Lung (tissue), 12 donors: ENCODE measurements around the gene LGALS14. TPM values are rescaled to one million over a fixed set of nuclear protein-coding genes. Genes with fewer than 3 reads are reported as not detected.
"Not testable (repeated sequence)": the region's sequence is repeated elsewhere in the genome, so short reads cannot be mapped to it uniquely, and the experiment has no call there.

ENCODE experiments used
- ATAC-seq: fragments of 200-7000 bp; cut with Tn5 transposase; one replicate; pipeline ENCODE4 v1.9.1; 2020; ENCODE audit warnings: moderate number of reproducible peaks; ENCODE audit not compliant: insufficient read depth, low FRiP score
- DNase-seq, 3 donors: peaks; one replicate each; pipeline ENCODE4 v3.0.0-alpha.2; 2013 to 2017
- H3K27ac ChIP-seq, 2 donors: one replicate each; pipeline ENCODE4 v1.5.1; 2013; ENCODE audit warnings: mild to moderate bottlenecking in 2 of 2, moderate library complexity in 2 of 2, control low read depth in 1 of 2, inconsistent platforms in 1 of 2, low read depth in 1 of 2, low read length in 1 of 2
- H3K27me3 ChIP-seq, 3 donors: one replicate each; pipeline ENCODE4 v1.5.1; 2013; ENCODE audit warnings: low read length in 2 of 3; ENCODE audit not compliant: control insufficient read depth in 3 of 3, insufficient read depth in 3 of 3
- H3K36me3 ChIP-seq, 4 donors: one replicate each; pipeline ENCODE4 v1.5.1; 2013; ENCODE audit warnings: low read length in 4 of 4, mild to moderate bottlenecking in 1 of 4, moderate library complexity in 1 of 4; ENCODE audit not compliant: control insufficient read depth in 4 of 4, insufficient read depth in 4 of 4
- H3K4me1 ChIP-seq, 5 donors: one replicate each; pipeline ENCODE4 v1.5.1; 2013; ENCODE audit warnings: low read length in 5 of 5, mild to moderate bottlenecking in 2 of 5, moderate library complexity in 1 of 5; ENCODE audit not compliant: control insufficient read depth in 5 of 5, insufficient read depth in 5 of 5
- H3K4me3 ChIP-seq: one replicate; pipeline ENCODE4 v1.5.1; 2013; ENCODE audit warnings: mild to moderate bottlenecking, control low read depth, moderate library complexity
- H3K9ac ChIP-seq, 2 donors: one replicate each; pipeline ENCODE4 v1.5.1; 2013; ENCODE audit warnings: low read length in 2 of 2, control low read depth in 1 of 2; ENCODE audit not compliant: insufficient read depth in 1 of 2
- H3K9me3 ChIP-seq, 4 donors: one replicate each; pipeline ENCODE4 v1.5.1; 2013; ENCODE audit warnings: low read length in 3 of 4, mild to moderate bottlenecking in 1 of 4, moderate library complexity in 1 of 4; ENCODE audit not compliant: control insufficient read depth in 4 of 4, insufficient read depth in 3 of 4
- CTCF ChIP-seq: IDR thresholded peaks from 2 replicates; pipeline ENCODE4 v1.5.1; 2012; ENCODE audit warnings: mild to moderate bottlenecking; ENCODE audit errors: control extremely low read depth, extremely low read depth
- WGBS, 2 donors: extraction: QIAGEN DNeasy Blood & Tissue Kit; methylation state at CpG; one replicate each; pipeline ENCODE4 v1.1.7; 2013; 5-methylcytosine and 5-hydroxymethylcytosine counted together
- polyA plus RNA-seq, 2 donors: library from polyadenylated mRNA; stranded (reverse); fragments of 200-250 nt; gene quantifications; one replicate each; pipeline ENCODE4 v1.2.1, GENCODE V29; 2013
- total RNA-seq, 2 donors: library from RNA; depleted of rRNA in 1 of 2; stranded (reverse); fragments of >200 nt in 1 of 2; gene quantifications; one replicate each; pipeline ENCODE4 v1.2.1, GENCODE V29; 2014 to 2021
- donor health status: control.
- donor health status: control.
- donor health status: Bipolar disorder and iron deficiency.
- donor health status: healthy.
- donor health status: DM: yes; HTN: yes; CAD: no.

LGALS14 gene
- total and polyA plus RNA-seq, 4 donors: not detected

- no peak overlapping the region for H3K9ac ChIP-seq
- TF ChIP-seq CTCF: no peak
- H3K4me3 ChIP-seq: no peak overlapping the region
- peaks cover 0 to 12% (median 0%) of the 10 kb centered on the region in 5 donors for H3K4me1 ChIP-seq
- WGBS, 2 donors: 92 to 94% methylated on average over 3 of the region's 3 CpGs
- no peaks in the 10 kb centered on the region for H3K9me3 ChIP-seq
- no peak for DNase-seq
- no peaks in the 10 kb centered on the region for H3K36me3 ChIP-seq
- H3K27me3 ChIP-seq: no peaks in the 10 kb centered on the region
- ATAC-seq: no peak
- H3K27ac ChIP-seq: no peak overlapping the region
Measured at GRCh38 chr19:39680593-39680992, 23.7 kb upstream of the LGALS14 start.

GRCh38 chr19:39681416-39681815 lies 22.9 kb upstream of the LGALS14 start:
- H3K9me3 ChIP-seq: no peaks in the 10 kb centered on the region
- H3K27me3 ChIP-seq: no peaks in the 10 kb centered on the region
- 93% methylated on average over 5 of the region's 5 CpGs for WGBS, 2 donors
- TF ChIP-seq CTCF: no peak
- H3K4me1 ChIP-seq: peaks cover 0 to 12% (median 0%) of the 10 kb centered on the region in 5 donors
- ATAC-seq: no peak
- H3K4me3 ChIP-seq: no peak overlapping the region
- no peak overlapping the region for H3K27ac ChIP-seq
- H3K36me3 ChIP-seq: no peaks in the 10 kb centered on the region
- no peak for DNase-seq
- H3K9ac ChIP-seq: no peak overlapping the region

GRCh38 chr19:39684267-39684666 lies 20.0 kb upstream of the LGALS14 start:
- Histone ChIP-seq H3K4me1 (peaks cover 0 to 5% (median 0%) of the 10 kb centered on the region in 5 donors), H3K36me3 (no peaks in the 10 kb centered on the region), H3K27me3 (no peaks in the 10 kb centered on the region), H3K4me3 (no peak overlapping the region), H3K27ac (no peak overlapping the region), H3K9me3 (peaks cover 0 to 5% (median 1%) of the 10 kb centered on the region in 4 donors), H3K9ac (no peak overlapping the region)
- WGBS, 2 donors: 82 to 84% methylated on average over 5 of the region's 5 CpGs
- no peak for ATAC-seq
- no peak for DNase-seq
- TF ChIP-seq CTCF: no peak

GRCh38 chr19:39686739-39687138 lies 17.5 kb upstream of the LGALS14 start:
- H3K4me1 ChIP-seq: no peaks in the 10 kb centered on the region
- DNase-seq (no peak), ATAC-seq (no peak)
- H3K27ac ChIP-seq: no peak overlapping the region
- H3K36me3 ChIP-seq: no peaks in the 10 kb centered on the region
- WGBS, 2 donors: 52 to 64% methylated on average over 3 of the region's 3 CpGs
- TF ChIP-seq CTCF: no peak
- H3K9ac ChIP-seq: no peak overlapping the region
- H3K9me3 ChIP-seq: peaks cover 0 to 6% (median 1%) of the 10 kb centered on the region in 4 donors
- no peak overlapping the region for H3K4me3 ChIP-seq
- no peaks in the 10 kb centered on the region for H3K27me3 ChIP-seq

- H3K27me3 ChIP-seq, H3K27ac ChIP-seq, H3K36me3 ChIP-seq, H3K4me3 ChIP-seq, ATAC-seq, H3K4me1 ChIP-seq, H3K9ac ChIP-seq, DNase-seq, H3K9me3 ChIP-seq: not testable (repeated sequence)
- 64 to 78% methylated on average over 4 of the region's 4 CpGs for WGBS, 2 donors
Measured at GRCh38 chr19:39688637-39689036, 15.6 kb upstream of the LGALS14 start.
